ENCODE results near the gene STK39.

STK39 gene

DNA sequence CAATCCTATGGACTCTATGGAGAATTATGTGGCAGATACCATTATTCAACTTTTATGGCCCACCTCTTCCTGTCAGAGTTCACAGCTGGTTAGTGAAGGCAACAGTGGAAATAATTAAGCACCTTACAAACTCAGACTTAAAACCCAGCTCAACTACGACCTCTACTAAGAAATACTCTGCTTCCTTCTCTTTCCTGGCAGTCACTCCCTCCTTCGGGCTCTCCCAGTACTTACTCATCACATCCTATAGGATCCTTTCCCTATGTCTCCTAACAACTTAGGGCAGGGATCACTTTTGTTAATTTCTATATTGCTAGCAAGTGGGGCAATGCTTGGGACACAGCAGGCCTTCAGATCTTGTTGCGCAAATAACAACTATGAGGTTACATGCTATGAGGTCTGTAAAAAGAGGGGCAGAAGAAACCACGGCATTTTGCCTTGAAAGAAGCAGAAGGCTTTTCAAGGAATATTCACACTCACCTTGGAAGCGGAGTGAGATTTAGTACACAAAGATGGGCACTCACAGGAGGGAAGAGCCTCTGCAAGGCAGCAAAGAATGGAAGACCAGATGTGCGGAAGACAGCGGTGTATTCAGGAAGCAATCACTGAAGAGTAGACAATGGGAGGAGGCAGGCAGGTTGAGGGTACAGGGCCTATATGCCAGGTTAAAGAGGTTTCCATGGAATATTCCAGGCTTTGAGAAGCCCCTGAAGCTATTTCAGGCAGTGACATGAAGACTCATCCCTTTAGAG lies 2.1 kb downstream of the STK39 start:
- H3K27ac ChIP-seq (replicated peaks), result no peak overlapping the region

GRCh38 chr2:168244318-168244717 lies 3.1 kb downstream of the STK39 start:
- DNase-seq (ENCODE audit: low read depth in 1 of 2, low spot score in 1 of 2), result no peak
- no peak overlapping the region for H3K4me3 ChIP-seq (replicated peaks; ENCODE audit: insufficient read depth, low read length)

More for the DNA sequence above, 2.1 kb downstream of the STK39 start:
- DNase-seq (ENCODE audit: low read depth in 1 of 2, low spot score in 1 of 2), result peak in 1 of 2 experiments; percentile 28
- TF ChIP-seq, protein P1, sequence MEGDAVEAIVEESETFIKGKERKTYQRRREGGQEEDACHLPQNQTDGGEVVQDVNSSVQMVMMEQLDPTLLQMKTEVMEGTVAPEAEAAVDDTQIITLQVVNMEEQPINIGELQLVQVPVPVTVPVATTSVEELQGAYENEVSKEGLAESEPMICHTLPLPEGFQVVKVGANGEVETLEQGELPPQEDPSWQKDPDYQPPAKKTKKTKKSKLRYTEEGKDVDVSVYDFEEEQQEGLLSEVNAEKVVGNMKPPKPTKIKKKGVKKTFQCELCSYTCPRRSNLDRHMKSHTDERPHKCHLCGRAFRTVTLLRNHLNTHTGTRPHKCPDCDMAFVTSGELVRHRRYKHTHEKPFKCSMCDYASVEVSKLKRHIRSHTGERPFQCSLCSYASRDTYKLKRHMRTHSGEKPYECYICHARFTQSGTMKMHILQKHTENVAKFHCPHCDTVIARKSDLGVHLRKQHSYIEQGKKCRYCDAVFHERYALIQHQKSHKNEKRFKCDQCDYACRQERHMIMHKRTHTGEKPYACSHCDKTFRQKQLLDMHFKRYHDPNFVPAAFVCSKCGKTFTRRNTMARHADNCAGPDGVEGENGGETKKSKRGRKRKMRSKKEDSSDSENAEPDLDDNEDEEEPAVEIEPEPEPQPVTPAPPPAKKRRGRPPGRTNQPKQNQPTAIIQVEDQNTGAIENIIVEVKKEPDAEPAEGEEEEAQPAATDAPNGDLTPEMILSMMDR (IDR thresholded peaks at IDR 0.05; ENCODE audit: insufficient read depth, low read length), result no peak
- no peak for TF ChIP-seq GABPA (IDR thresholded peaks at IDR 0.05; ENCODE audit: low read depth)
- Histone ChIP-seq H3K27me3 (ENCODE audit: insufficient read depth, poor library complexity, severe bottlenecking) (no peaks in the 10 kb centered on the region), H3K4me3 (replicated peaks; ENCODE audit: insufficient read depth, low read length) (no peak overlapping the region)

GRCh38 chr2:168243061-168243460 lies 4.3 kb downstream of the STK39 start:
- Histone ChIP-seq H3K27me3 (ENCODE audit: insufficient read depth, poor library complexity, severe bottlenecking) (no peaks in the 10 kb centered on the region), H3K4me3 (replicated peaks; ENCODE audit: insufficient read depth, low read length) (no peak overlapping the region), H3K27ac (replicated peaks) (no peak overlapping the region)
- no peak for DNase-seq (ENCODE audit: low read depth in 1 of 2, low spot score in 1 of 2)
- TF ChIP-seq POLR2AphosphoS5 (IDR thresholded peaks at IDR 0.05; ENCODE audit: low read depth) (no peak), SPI1 (IDR thresholded peaks at IDR 0.05; ENCODE audit: borderline replicate concordance, low read depth) (no peak), GABPA (IDR thresholded peaks at IDR 0.05; ENCODE audit: low read depth) (no peak)
- TF ChIP-seq, protein P1 (IDR thresholded peaks at IDR 0.05; ENCODE audit: insufficient read depth, low read length), result no peak
- TF ChIP-seq, protein P2, sequence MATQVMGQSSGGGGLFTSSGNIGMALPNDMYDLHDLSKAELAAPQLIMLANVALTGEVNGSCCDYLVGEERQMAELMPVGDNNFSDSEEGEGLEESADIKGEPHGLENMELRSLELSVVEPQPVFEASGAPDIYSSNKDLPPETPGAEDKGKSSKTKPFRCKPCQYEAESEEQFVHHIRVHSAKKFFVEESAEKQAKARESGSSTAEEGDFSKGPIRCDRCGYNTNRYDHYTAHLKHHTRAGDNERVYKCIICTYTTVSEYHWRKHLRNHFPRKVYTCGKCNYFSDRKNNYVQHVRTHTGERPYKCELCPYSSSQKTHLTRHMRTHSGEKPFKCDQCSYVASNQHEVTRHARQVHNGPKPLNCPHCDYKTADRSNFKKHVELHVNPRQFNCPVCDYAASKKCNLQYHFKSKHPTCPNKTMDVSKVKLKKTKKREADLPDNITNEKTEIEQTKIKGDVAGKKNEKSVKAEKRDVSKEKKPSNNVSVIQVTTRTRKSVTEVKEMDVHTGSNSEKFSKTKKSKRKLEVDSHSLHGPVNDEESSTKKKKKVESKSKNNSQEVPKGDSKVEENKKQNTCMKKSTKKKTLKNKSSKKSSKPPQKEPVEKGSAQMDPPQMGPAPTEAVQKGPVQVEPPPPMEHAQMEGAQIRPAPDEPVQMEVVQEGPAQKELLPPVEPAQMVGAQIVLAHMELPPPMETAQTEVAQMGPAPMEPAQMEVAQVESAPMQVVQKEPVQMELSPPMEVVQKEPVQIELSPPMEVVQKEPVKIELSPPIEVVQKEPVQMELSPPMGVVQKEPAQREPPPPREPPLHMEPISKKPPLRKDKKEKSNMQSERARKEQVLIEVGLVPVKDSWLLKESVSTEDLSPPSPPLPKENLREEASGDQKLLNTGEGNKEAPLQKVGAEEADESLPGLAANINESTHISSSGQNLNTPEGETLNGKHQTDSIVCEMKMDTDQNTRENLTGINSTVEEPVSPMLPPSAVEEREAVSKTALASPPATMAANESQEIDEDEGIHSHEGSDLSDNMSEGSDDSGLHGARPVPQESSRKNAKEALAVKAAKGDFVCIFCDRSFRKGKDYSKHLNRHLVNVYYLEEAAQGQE (IDR thresholded peaks at IDR 0.05; ENCODE audit: insufficient replicate concordance, low read depth), result no peak

More at GRCh38 chr2:168244318-168244717, 3.1 kb downstream of the STK39 start:
- no peak overlapping the region for H3K27ac ChIP-seq (replicated peaks)
- TF ChIP-seq, protein P1 (IDR thresholded peaks at IDR 0.05; ENCODE audit: insufficient read depth, low read length), result no peak
- no peak for TF ChIP-seq POLR2AphosphoS5 (IDR thresholded peaks at IDR 0.05; ENCODE audit: low read depth)
- TF ChIP-seq, protein P2 (IDR thresholded peaks at IDR 0.05; ENCODE audit: insufficient replicate concordance, low read depth), result no peak
- no peak for TF ChIP-seq GABPA (IDR thresholded peaks at IDR 0.05; ENCODE audit: low read depth)
- TF ChIP-seq SPI1 (IDR thresholded peaks at IDR 0.05; ENCODE audit: borderline replicate concordance, low read depth), result no peak
- no peaks in the 10 kb centered on the region for H3K27me3 ChIP-seq (ENCODE audit: insufficient read depth, poor library complexity, severe bottlenecking)

All from HL-60 (cell line).